SK-N-SH (cell line): ENCODE measurements around the gene ERN1. TPM values are rescaled to one million over a fixed set of nuclear protein-coding genes. Genes with fewer than 3 reads are reported as not detected.

Source experiments
- CTCF ChIA-PET: fragments of 300-600, 350-600 bp; formaldehyde crosslinking; extraction: SDS; loops from one replicate; lab custom pipeline; 2021; lab: Yijun Ruan, JAX
- POLR2A ChIA-PET: fragments of 350-600 bp; sonication (Branson Sonifier 250); formaldehyde crosslinking; extraction: SDS; loops from one replicate; lab custom pipeline; 2020; ENCODE audit warnings: antibody characterized with exemption, inconsistent platforms; lab: Yijun Ruan, JAX
- DNase-seq: peaks from one replicate; pipeline ENCODE4 v3.0.0; 2012
- H2AFZ ChIP-seq: fragments of 200-600 bp; sonication (generic); 2 replicates; pipeline ENCODE4 v1.8.1; 2016; ENCODE audit warnings: antibody characterized with exemption, mild to moderate bottlenecking, low read depth
- H3F3A ChIP-seq: fragments of 200-600 bp; sonication (generic); replicated peaks from 2 replicates; pipeline ENCODE3; 2016; ENCODE audit warnings: antibody characterized with exemption, mild to moderate bottlenecking; ENCODE audit not compliant: insufficient read depth
- H3K27ac ChIP-seq, 2 experiments: fragments of 200-500 bp in 1 of 2; fragments of 200-600 bp in 1 of 2; sonication (Bioruptor generic) in 1 of 2; sonication (generic), shearing (Covaris generic) in 1 of 2; 2 replicates each; pipeline versions ENCODE4 v1.5.1 to v1.6.1; 2014 to 2016; ENCODE audit warnings: low read depth in 2 of 2, inconsistent platforms in 1 of 2, low read length in 1 of 2, mild to moderate bottlenecking in 1 of 2, mixed read lengths in 1 of 2
- H3K27me3 ChIP-seq: fragments of 200-600 bp; sonication (generic), shearing (Covaris generic); 2 replicates; pipeline ENCODE4 v1.6.1; 2016; ENCODE audit warnings: mixed run types; ENCODE audit not compliant: insufficient read depth
- H3K36me3 ChIP-seq, 2 experiments: fragments of 200-500 bp in 1 of 2; fragments of 200-600 bp in 1 of 2; sonication (Bioruptor generic) in 1 of 2; sonication (generic) in 1 of 2; replicated peaks in 1 of 2; 2 replicates each; pipeline versions ENCODE3 to v1.5.1; 2014 to 2016; ENCODE audit warnings: low read length in 1 of 2, mild to moderate bottlenecking in 1 of 2; ENCODE audit not compliant: insufficient read depth in 2 of 2, control insufficient read depth in 1 of 2
- H3K4me1 ChIP-seq, 2 experiments: fragments of 200-500 bp in 1 of 2; fragments of 200-600 bp in 1 of 2; sonication (Bioruptor generic) in 1 of 2; sonication (generic), shearing (Covaris generic) in 1 of 2; 2 replicates each; pipeline versions ENCODE4 v1.5.1 to v1.6.1; 2014 to 2016; ENCODE audit warnings: low read depth in 1 of 2, low read length in 1 of 2, mixed run types in 1 of 2; ENCODE audit not compliant: insufficient read depth in 2 of 2, control insufficient read depth in 1 of 2
- H3K4me2 ChIP-seq: fragments of 200-600 bp; sonication (generic), shearing (Covaris generic); 2 replicates; pipeline ENCODE4 v1.6.1; 2017; ENCODE audit warnings: mixed run types
- H3K4me3 ChIP-seq, 2 experiments: fragments of 200-500 bp in 1 of 2; fragments of 200-600 bp in 1 of 2; sonication (Bioruptor generic) in 1 of 2; sonication (generic), shearing (Covaris generic) in 1 of 2; 2 replicates each; pipeline versions ENCODE4 v1.5.1 to v1.8.1; 2014 to 2016; ENCODE audit warnings: low read depth in 2 of 2, inconsistent platforms in 1 of 2, low read length in 1 of 2, mild to moderate bottlenecking in 1 of 2, mixed read lengths in 1 of 2, moderate library complexity in 1 of 2
- H3K79me2 ChIP-seq: fragments of 200-600 bp; sonication (generic); 2 replicates; pipeline ENCODE4 v1.8.1; 2017; ENCODE audit warnings: mild to moderate bottlenecking; ENCODE audit not compliant: insufficient read depth
- H3K9ac ChIP-seq: fragments of 200-600 bp; sonication (generic); 2 replicates; pipeline ENCODE4 v1.6.1; 2017; ENCODE audit warnings: mixed run types
- H3K9me2 ChIP-seq: fragments of 200-600 bp; sonication (generic); 2 replicates; pipeline ENCODE4 v1.6.1; 2017; ENCODE audit warnings: mixed run types
- H3K9me3 ChIP-seq: fragments of 200-600 bp; sonication (generic); 2 replicates; pipeline ENCODE4 v1.6.1; 2017; ENCODE audit warnings: mixed run types, mild to moderate bottlenecking, moderate library complexity
- H4K20me1 ChIP-seq: fragments of 200-600 bp; sonication (generic); 2 replicates; pipeline ENCODE4 v1.6.1; 2017; ENCODE audit warnings: mild to moderate bottlenecking, mixed run types; ENCODE audit not compliant: insufficient read depth
- CHD2 ChIP-seq: fragments of 150-350 bp; IDR thresholded peaks from 2 replicates; pipeline ENCODE4 v1.6.1; 2018; ENCODE audit warnings: low read length; ENCODE audit not compliant: partially characterized antibody
- FOXJ3 ChIP-seq: sonication (generic); formaldehyde crosslinking; IDR thresholded peaks from 2 replicates; pipeline ENCODE4 v1.5.1; 2020; ENCODE audit warnings: mild to moderate bottlenecking, missing genetic modification reagents
- GABPA ChIP-seq: IDR thresholded peaks from 2 replicates; pipeline ENCODE4 v1.4.0; 2012; ENCODE audit warnings: low read depth, mild to moderate bottlenecking
- GATA2 ChIP-seq: sonication (generic); formaldehyde crosslinking; IDR thresholded peaks from 2 replicates; pipeline ENCODE4 v1.5.0; 2020; ENCODE audit warnings: mild to moderate bottlenecking, missing genetic modification reagents
- JUND ChIP-seq: IDR thresholded peaks from 2 replicates; pipeline ENCODE4 v1.4.0; 2012
- MAX ChIP-seq: IDR thresholded peaks from 2 replicates; pipeline ENCODE4 v1.4.0; 2012; ENCODE audit warnings: low read depth
- MEF2A ChIP-seq: IDR thresholded peaks from 2 replicates; pipeline ENCODE4 v1.4.0; 2012; ENCODE audit warnings: low read depth, borderline replicate concordance
- NFIC ChIP-seq: IDR thresholded peaks from 2 replicates; pipeline ENCODE4 v1.4.0; 2012; ENCODE audit warnings: borderline replicate concordance
- NRF1 ChIP-seq: IDR thresholded peaks from 2 replicates; pipeline ENCODE4 v1.6.1; 2012; ENCODE audit warnings: low read depth, mild to moderate bottlenecking, low read length
- PBX3 ChIP-seq: IDR thresholded peaks from 2 replicates; pipeline ENCODE4; 2012
- POLR2AphosphoS5 ChIP-seq: IDR thresholded peaks from 2 replicates; pipeline ENCODE4 v1.6.1; 2012; ENCODE audit warnings: low read depth, low read length
- RAD21 ChIP-seq: IDR thresholded peaks from 2 replicates; pipeline ENCODE4 v1.6.1; 2012; ENCODE audit warnings: mild to moderate bottlenecking, low read length
- RFX5 ChIP-seq: IDR thresholded peaks from 2 replicates; pipeline ENCODE4 v1.6.1; 2012; ENCODE audit warnings: mild to moderate bottlenecking, improper control_type of control experiment, low read length
- RXRA ChIP-seq: IDR thresholded peaks from 2 replicates; pipeline ENCODE4 v1.4.0; 2012; ENCODE audit warnings: low read depth, mild to moderate bottlenecking, borderline replicate concordance
- SMC3 ChIP-seq: IDR thresholded peaks from 2 replicates; pipeline ENCODE4 v1.6.1; 2012; ENCODE audit warnings: low read depth, low read length, improper control_type of control experiment
- TCF12 ChIP-seq: IDR thresholded peaks from 2 replicates; pipeline ENCODE4 v1.4.0; 2012
- USF1 ChIP-seq: IDR thresholded peaks from 2 replicates; pipeline ENCODE4 v1.4.0; 2012; ENCODE audit warnings: low read depth, borderline replicate concordance
- USF2 ChIP-seq: fragments of 150-350 bp; IDR thresholded peaks from 2 replicates; pipeline ENCODE4 v1.6.1; 2017; ENCODE audit warnings: antibody characterized with exemption, low read length, low read depth, borderline replicate concordance
- WGBS: methylation state at CpG from one replicate; pipeline ENCODE4 v1.1.6; 2017; ENCODE audit warnings: low lambda C conversion rate; 5-methylcytosine and 5-hydroxymethylcytosine counted together
- polyA plus RNA-seq, 3 experiments: library from polyadenylated mRNA; depleted of rRNA; stranded (reverse); fragments of >200 nt; gene quantifications; 2 replicates each; pipeline ENCODE4 v1.2.3, GENCODE V29; 2012
- TF ChIP-seq, protein P1 (sequence below): IDR thresholded peaks from 2 replicates; pipeline ENCODE4 v1.6.1; 2012; ENCODE audit warnings: mild to moderate bottlenecking, low read depth, low read length, moderate library complexity

ERN1 gene
- polyA plus RNA-seq, 1 of the 3 experiments (the other 2 are of a cell fraction) = 7.3 TPM

- CTCF ChIA-PET = interaction anchor here (0.7 to 2.8 kb wide), 9 partner anchors 14 to 124 kb away, joined by 3 to 9 read pairs (median 5); no protein-coding TSS in a partner anchor
- no peak overlapping the region for H2AFZ ChIP-seq
These were observed 120.2 kb downstream of the ERN1 start for GRCh38 chr17:64009571-64010402.

GRCh38 chr17:64008830-64009229, 121.1 kb downstream of the ERN1 start:
- Histone ChIP-seq H3F3A (no peaks in the 10 kb centered on the region), H3K4me1 (peaks cover 0 to 22% of the 10 kb centered on the region in 2 experiments; a peak in 1 of 4 replicates), H4K20me1 (no peaks in the 10 kb centered on the region), H3K9me2 (no peaks in the 10 kb centered on the region), H2AFZ (no peak overlapping the region), H3K27me3 (no peaks in the 10 kb centered on the region; the same call in 1 of the 2 replicates), H3K4me2 (no peak overlapping the region), H3K36me3 (no peaks in the 10 kb centered on the region), H3K27ac (no peak overlapping the region), H3K9me3 (no peaks in the 10 kb centered on the region), H3K9ac (no peak overlapping the region), H3K4me3 (no peak overlapping the region), H3K79me2 (no peaks in the 10 kb centered on the region)
- ChIA-PET CTCF (interaction anchor here (1.1 to 1.6 kb wide), 5 partner anchors 17 to 89 kb away, joined by 3 to 8 read pairs (median 7); no protein-coding TSS in a partner anchor), POLR2A (no interaction called here)
- DNase-seq = no peak
- WGBS = 90% methylated on average over 4 of the region's 4 CpGs
- no peak for TF ChIP-seq POLR2AphosphoS5
- TF ChIP-seq RAD21 = no peak
- TF ChIP-seq USF1 = no peak
- TF ChIP-seq NRF1 = no peak
- no peak for TF ChIP-seq FOXJ3 (CRISPR knock-in tag)
- TF ChIP-seq USF2 = no peak
- no peak for TF ChIP-seq GATA2
- no peak for TF ChIP-seq MEF2A
- TF ChIP-seq PBX3 = no peak
- TF ChIP-seq TCF12 = no peak
- TF ChIP-seq, protein P1, sequence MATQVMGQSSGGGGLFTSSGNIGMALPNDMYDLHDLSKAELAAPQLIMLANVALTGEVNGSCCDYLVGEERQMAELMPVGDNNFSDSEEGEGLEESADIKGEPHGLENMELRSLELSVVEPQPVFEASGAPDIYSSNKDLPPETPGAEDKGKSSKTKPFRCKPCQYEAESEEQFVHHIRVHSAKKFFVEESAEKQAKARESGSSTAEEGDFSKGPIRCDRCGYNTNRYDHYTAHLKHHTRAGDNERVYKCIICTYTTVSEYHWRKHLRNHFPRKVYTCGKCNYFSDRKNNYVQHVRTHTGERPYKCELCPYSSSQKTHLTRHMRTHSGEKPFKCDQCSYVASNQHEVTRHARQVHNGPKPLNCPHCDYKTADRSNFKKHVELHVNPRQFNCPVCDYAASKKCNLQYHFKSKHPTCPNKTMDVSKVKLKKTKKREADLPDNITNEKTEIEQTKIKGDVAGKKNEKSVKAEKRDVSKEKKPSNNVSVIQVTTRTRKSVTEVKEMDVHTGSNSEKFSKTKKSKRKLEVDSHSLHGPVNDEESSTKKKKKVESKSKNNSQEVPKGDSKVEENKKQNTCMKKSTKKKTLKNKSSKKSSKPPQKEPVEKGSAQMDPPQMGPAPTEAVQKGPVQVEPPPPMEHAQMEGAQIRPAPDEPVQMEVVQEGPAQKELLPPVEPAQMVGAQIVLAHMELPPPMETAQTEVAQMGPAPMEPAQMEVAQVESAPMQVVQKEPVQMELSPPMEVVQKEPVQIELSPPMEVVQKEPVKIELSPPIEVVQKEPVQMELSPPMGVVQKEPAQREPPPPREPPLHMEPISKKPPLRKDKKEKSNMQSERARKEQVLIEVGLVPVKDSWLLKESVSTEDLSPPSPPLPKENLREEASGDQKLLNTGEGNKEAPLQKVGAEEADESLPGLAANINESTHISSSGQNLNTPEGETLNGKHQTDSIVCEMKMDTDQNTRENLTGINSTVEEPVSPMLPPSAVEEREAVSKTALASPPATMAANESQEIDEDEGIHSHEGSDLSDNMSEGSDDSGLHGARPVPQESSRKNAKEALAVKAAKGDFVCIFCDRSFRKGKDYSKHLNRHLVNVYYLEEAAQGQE = no peak
- TF ChIP-seq NFIC = no peak
- no peak for TF ChIP-seq CHD2
- TF ChIP-seq MAX = no peak
- no peak for TF ChIP-seq RFX5
- no peak for TF ChIP-seq SMC3
- no peak for TF ChIP-seq JUND
- TF ChIP-seq RXRA = no peak
- no peak for TF ChIP-seq GABPA

More at GRCh38 chr17:64009571-64010402, 120.2 kb downstream of the ERN1 start:
- H3K27me3 ChIP-seq = no peaks in the 10 kb centered on the region; the same call in 1 of the 2 replicates
- H3K9me3 ChIP-seq = no peaks in the 10 kb centered on the region
- H3F3A ChIP-seq = no peaks in the 10 kb centered on the region
- H3K79me2 ChIP-seq = no peaks in the 10 kb centered on the region
- TF ChIP-seq NRF1 (no peak), TCF12 (peak; percentile 52)
- 59% methylated on average over 8 of the region's 8 CpGs for WGBS
- 0 out of 2 replicates have a peak overlapping the region, but pooled peaks have one; percentile 10 for H3K4me2 ChIP-seq
- no peaks in the 10 kb centered on the region for H3K9me2 ChIP-seq
- no peaks in the 10 kb centered on the region for H4K20me1 ChIP-seq
- POLR2A ChIA-PET = no interaction called here
- DNase-seq = no peak
- no peaks in the 10 kb centered on the region for H3K36me3 ChIP-seq
- no peak overlapping the region for H3K4me3 ChIP-seq
- H3K27ac ChIP-seq = no peak overlapping the region
- peaks cover 0 to 21% of the 10 kb centered on the region in 2 experiments; a peak in 1 of 4 replicates for H3K4me1 ChIP-seq
- H3K9ac ChIP-seq = no peak overlapping the region
